Activated naive CD4-positive, alpha-beta T cell treated with anti-CD3 and anti-CD28 coated beads, Interleukin-2, amount 50 U/mL, for 24 hours (primary cell): ENCODE data around the gene SYCE3.
A peak's percentile ranks its signal among the peaks of the same experiment; 100 is the strongest.

Source experiments
- H3K27ac Mint-ChIP-seq: one replicate; pipeline ENCODE4 v1.8.0; 2021; ENCODE audit warnings: mild to moderate bottlenecking, mixed read lengths
- H3K27me3 Mint-ChIP-seq: one replicate; pipeline ENCODE4 v1.8.0; 2021; ENCODE audit warnings: mixed read lengths
- H3K36me3 Mint-ChIP-seq: one replicate; pipeline ENCODE4 v1.8.0; 2021; ENCODE audit warnings: mixed read lengths
- H3K4me1 Mint-ChIP-seq: one replicate; pipeline ENCODE4 v1.8.0; 2021; ENCODE audit warnings: mixed read lengths
- H3K4me3 Mint-ChIP-seq: one replicate; pipeline ENCODE4 v1.8.0; 2021; ENCODE audit warnings: mild to moderate bottlenecking, mixed read lengths
- H3K9me3 Mint-ChIP-seq: one replicate; pipeline ENCODE4 v1.8.0; 2021; ENCODE audit warnings: mixed read lengths

SYCE3 gene

DNA sequence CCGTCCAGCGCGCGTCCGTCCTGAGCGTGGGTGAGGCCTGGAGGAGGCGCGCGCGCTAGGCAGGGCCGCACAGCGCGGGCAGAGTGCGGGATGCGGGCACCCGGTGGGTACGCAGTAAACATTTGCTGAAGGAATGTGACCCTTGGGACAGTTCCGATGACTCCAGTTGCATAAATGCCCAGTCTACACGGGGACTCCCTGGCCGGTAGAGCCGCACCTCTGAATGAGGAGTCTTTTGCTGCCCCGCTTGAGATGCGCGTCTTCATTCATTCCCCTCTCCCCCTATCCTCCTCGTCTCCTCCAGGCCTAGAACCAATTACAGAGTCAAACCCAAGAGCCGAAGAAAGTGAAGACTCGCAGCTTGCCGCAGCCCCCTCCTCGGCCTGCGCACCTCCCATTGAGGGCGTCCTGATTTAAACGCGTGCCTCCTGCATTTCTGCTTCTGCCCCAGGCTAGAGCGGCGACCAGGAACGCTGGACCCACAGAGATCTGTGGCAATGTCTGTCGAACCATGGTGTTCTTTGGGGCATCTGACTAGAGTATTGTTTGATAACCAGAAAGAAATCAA lies 20.7 kb upstream of the SYCE3 start:
- peak overlapping the region; percentile 80 for H3K27ac Mint-ChIP-seq
- peak overlapping the region; percentile 97 for H3K4me3 Mint-ChIP-seq
- no peaks in the 10 kb centered on the region for H3K9me3 Mint-ChIP-seq
- peaks cover 14% of the 10 kb centered on the region for H3K4me1 Mint-ChIP-seq
- no peaks in the 10 kb centered on the region for H3K27me3 Mint-ChIP-seq
- no peaks in the 10 kb centered on the region for H3K36me3 Mint-ChIP-seq

DNA sequence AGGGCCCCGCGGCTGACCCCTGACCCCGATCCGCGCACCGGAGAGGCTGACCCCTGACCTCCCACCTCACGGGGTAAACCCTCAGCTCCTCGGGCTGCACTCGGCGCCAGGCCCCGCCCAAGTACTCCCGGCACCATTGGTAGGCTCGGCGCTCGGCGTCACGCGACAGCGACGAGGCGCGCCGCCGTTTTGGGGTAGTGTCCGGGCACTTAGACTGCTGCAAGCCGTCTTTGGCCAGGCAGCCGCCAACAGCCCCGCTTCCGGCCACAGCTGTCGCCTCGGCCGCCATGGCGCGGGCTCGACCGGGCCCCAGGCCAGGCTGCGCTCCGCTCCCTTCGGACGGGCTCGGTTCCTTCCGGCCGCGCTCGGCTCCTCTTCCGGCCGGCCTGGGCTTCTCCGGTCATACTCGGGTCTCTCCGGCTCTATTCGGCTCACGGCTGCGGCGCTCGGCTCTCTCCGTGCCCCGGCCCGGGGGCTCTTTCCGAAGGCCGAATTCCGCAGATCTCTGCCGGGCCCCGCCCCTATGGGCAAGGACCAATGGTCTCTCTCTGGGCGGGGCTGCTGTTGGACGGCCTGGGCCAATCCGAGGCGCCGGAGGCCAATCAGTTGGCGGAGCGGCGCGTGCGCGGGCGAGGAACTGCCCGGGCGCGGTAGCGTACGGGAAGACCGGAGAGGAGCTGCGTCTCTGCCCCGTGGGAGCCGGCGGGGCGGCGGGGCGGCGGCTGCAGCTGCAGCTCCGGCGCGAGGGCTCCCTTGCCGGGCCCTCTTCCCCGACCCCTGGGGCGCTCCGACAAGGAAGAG lies 20.0 kb upstream of the SYCE3 start, which contains the start of gene CHKB:
Gene CHKB (minus strand): TSS at position 357 of the 801 bp plus-strand sequence. CDS start 68 bp downstream, at position 289.
- H3K4me3 Mint-ChIP-seq: peak within 1 kb of the TSS; percentile 97
- H3K36me3 Mint-ChIP-seq: no peaks in the 10 kb centered on the region
- H3K27me3 Mint-ChIP-seq: no peaks in the 10 kb centered on the region
- H3K27ac Mint-ChIP-seq: peak within 1 kb of the TSS; percentile 98
- H3K4me1 Mint-ChIP-seq: peaks cover 14% of the 10 kb centered on the region
- H3K9me3 Mint-ChIP-seq: no peaks in the 10 kb centered on the region

DNA sequence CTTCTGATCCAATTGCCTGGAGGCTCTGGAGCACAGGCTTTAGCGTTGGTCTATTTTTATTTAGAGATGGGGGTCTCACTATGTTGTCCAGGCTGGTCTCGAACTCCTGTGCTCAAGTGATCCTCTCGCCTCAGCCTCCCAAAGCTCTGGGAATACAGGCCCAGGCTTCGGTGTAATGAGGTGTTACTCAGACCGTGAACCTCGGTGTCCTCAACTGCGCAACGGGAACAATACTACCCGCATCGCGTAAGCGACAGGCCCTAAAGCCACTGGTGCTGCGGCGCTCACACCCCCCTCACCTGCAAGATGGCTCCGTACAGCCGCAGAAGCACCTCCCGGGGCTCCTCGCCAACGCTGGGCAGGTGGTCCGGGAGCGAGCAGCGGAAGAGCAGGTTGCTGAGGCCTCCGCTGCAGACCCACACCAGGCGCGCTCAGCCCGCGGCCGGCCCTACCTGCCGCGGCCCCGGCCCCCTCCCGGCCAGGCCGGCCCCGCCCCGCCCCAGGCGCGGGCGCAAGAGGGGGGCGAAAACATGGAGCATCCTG lies 19.3 kb upstream of the SYCE3 start:
- H3K4me3 Mint-ChIP-seq: peak overlapping the region; percentile 97
- H3K27ac Mint-ChIP-seq: peak overlapping the region; percentile 30
- H3K27me3 Mint-ChIP-seq: no peaks in the 10 kb centered on the region
- no peaks in the 10 kb centered on the region for H3K9me3 Mint-ChIP-seq
- H3K4me1 Mint-ChIP-seq: peaks cover 21% of the 10 kb centered on the region
- H3K36me3 Mint-ChIP-seq: no peaks in the 10 kb centered on the region

DNA sequence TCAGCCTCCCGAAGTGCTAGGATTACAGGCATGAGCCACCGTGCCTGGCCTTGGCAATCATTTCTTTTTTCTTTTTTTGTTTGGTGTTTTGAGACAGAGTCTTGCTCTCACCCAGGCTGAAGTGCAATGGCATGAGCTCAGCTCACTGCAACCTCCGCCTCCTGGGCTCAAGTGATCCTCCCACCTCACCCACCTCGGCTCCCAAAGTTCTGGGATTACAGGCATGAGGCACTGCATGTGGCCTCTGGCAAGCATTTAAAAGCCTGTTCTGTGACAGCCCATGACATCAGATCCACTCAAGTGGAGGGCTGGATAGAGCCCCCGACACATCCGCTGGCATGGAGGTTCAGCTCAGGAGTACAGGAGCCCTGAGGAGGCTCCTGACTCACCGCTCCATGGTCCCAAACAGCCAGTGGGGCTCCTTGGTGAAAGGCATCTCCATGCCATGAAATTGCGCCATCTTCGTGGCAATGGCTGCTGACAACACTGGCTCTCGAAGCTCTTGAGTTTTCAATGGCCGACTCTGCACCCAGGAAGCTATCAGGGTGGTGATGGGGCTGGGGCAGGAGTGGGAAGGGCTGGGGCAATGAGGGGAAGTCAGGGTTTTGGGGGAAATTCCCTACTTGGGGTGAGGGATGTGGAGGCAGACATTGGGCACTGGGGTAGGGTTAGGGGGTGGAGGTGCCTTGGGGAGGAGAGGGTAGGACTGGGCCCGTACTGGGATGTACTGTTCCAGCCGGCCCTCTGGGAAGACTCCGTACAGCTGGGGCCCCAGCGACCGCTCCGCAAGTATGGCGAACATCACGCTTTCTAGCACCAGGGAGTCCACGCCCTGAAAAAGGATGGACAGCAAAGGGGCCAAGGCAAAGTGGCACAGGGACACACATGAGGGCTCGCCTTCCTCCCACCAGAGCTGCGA lies 18.6 kb upstream of the SYCE3 start:
- H3K9me3 Mint-ChIP-seq: no peaks in the 10 kb centered on the region
- peaks cover 23% of the 10 kb centered on the region for H3K4me1 Mint-ChIP-seq
- no peaks in the 10 kb centered on the region for H3K27me3 Mint-ChIP-seq
- H3K4me3 Mint-ChIP-seq: peak overlapping the region; percentile 84
- H3K36me3 Mint-ChIP-seq: no peaks in the 10 kb centered on the region
- H3K27ac Mint-ChIP-seq: no peak overlapping the region

DNA sequence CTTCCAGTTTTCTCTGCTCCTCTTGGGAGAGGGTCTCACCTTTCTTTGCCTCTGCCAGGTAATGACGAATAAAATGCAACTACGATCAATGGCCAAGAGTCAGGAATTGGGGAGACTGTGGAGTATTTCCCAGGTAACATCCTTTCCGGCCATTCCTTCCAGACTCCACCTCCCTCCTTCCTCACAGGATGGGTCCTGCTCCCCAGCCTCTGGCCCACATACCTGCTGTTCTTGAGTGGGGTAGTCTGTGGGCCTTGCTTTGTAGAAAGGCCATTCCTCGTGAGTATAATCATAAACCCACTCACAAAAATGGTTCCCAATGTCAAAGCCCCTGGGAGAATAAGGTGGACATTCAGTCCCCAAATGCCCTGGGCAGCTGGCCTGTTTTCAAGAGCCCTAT lies 17.0 kb upstream of the SYCE3 start:
- peaks cover 23% of the 10 kb centered on the region for H3K4me1 Mint-ChIP-seq
- no peaks in the 10 kb centered on the region for H3K9me3 Mint-ChIP-seq
- H3K4me3 Mint-ChIP-seq: no peak overlapping the region
- no peak overlapping the region for H3K27ac Mint-ChIP-seq
- no peaks in the 10 kb centered on the region for H3K27me3 Mint-ChIP-seq
- H3K36me3 Mint-ChIP-seq: no peaks in the 10 kb centered on the region

DNA sequence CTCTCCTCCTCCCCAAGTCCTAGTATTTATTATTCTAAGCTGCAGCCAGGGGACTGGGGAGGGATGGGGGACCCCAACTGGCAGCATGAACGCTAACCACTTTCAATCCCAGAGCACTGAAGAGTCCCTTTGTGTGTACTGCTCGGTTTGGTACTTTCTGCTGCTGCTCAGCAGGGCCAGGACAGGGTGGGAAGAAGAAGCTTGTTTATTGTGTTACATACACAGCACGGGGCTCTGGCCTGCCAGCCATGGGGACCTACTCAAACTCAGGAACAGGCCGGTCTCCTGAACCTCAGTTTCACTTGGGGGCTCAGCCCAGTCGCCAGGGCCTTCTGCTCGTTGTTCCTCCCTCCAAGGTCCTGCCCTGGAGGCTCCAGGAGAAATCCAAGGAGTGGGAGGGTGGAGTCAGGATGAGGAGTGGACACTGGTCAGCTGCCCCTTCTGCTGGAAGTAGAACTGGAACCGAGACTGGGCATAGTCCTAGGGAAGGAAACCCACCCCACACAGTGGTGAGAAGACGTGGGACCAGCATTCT lies 16.1 kb upstream of the SYCE3 start:
- Mint-ChIP-seq H3K36me3 (no peaks in the 10 kb centered on the region), H3K4me1 (peaks cover 22% of the 10 kb centered on the region), H3K27ac (no peak overlapping the region), H3K4me3 (no peak overlapping the region), H3K9me3 (no peaks in the 10 kb centered on the region), H3K27me3 (no peaks in the 10 kb centered on the region)

DNA sequence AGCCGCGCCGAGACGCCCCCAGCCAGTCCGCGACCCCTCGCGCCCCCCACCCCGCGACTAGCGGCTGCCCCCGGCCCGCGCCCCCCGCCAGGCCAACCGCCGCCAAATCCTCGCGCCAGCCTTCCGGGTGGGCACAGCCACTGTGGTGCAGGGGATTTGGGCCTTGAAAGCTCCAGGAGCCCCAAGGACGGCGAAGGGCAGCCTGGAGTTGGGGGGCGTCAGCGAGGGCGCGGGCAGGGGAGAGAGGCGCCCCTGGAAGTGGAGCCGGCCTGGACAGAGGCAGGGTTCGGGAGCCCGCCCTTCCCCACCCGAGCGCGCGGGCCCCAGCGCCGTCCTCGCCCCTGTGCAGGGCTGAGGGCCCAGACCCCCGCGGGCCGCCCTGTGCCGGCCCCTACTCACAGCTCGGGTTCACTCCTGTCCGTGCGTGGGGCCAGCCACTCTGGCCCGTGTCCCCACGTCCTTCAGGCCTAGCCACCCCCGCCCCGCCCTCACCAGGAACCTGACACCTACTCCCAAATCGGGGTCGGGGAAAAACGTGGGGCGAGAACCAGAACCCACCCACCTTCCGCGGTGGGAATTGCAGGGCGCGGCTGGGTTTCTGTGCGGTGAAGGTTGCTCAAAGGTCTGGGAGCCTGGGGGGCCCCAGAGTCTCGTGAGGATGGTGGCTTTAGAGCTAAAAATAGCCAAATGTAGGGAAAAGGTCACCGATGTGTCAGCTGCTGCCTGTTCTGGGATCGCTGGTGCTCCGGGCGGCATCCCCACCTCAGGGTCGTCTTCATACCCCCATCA lies 15.5 kb upstream of the SYCE3 start, which contains the start of gene CPT1B:
Gene CPT1B (minus strand): TSS at position 441 of the 789 bp plus-strand sequence. CDS start 512 bp downstream, outside the sequence.
- Mint-ChIP-seq H3K4me3 (no peak within 1 kb of the TSS), H3K27me3 (no peaks in the 10 kb centered on the region), H3K9me3 (no peaks in the 10 kb centered on the region), H3K27ac (no peak within 1 kb of the TSS), H3K36me3 (no peaks in the 10 kb centered on the region), H3K4me1 (peaks cover 16% of the 10 kb centered on the region)

DNA sequence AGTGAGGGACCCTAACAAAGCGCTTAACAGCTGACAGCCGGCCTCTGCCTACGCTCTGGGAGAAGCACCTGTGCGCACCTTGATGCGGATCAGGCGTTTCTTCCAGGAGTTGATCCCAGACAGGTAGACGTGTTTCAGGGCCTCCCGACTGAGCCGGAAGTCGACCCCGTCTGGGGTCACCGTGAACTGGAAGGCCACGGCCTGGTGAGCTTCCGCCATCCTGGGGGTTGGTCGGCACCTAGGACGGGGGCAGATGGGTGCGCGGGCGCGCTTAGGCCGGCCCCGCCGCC lies 14.9 kb upstream of the SYCE3 start:
- H3K27me3 Mint-ChIP-seq: no peaks in the 10 kb centered on the region
- no peak overlapping the region for H3K27ac Mint-ChIP-seq
- H3K4me3 Mint-ChIP-seq: no peak overlapping the region
- no peaks in the 10 kb centered on the region for H3K9me3 Mint-ChIP-seq
- H3K4me1 Mint-ChIP-seq: peaks cover 16% of the 10 kb centered on the region
- H3K36me3 Mint-ChIP-seq: no peaks in the 10 kb centered on the region

DNA sequence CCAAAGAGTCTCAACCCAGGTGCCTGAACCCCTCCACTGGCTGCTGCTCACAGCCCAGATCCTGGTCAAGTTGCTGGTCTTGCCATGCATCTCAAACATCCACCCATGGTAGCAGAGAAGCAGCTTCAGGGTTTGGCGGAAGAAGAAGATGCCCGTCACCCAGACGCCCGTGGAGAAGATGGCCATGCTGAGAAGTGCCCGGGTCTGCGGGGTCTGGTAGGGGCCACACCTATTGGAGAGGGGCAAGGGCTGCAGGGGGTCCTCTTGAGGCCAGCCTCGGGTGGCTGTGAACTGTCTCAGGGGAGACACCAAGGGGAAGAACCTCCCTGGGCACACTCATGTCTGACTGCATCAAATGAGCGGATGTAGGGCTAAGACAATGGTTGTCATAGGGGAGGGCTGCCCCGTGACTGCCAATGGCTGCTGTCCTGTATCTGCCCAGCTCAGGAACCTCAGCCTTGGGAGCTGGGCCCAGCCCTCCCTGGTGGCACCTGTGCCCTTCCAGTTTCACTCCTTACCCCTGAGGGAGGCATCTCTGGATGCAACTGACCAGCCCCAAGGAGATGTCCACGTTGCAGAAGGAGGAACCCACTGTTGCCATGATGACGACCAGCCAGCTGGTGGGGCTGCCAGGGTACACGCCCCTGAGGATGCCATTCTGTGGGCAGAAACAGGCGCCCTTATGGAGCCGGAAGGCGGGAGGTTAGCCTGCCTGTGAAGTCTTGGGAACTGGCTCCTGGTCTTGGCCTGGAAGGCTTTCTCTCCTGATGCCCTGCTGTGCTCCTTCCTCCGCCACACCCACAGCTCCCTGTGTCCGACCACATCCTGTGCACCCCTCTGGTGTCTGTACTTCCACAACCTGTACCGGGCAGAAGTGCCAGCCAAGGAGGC lies 14.3 kb upstream of the SYCE3 start:
- Mint-ChIP-seq H3K36me3 (no peaks in the 10 kb centered on the region), H3K4me3 (no peak overlapping the region), H3K27ac (no peak overlapping the region), H3K27me3 (no peaks in the 10 kb centered on the region), H3K4me1 (peaks cover 16% of the 10 kb centered on the region), H3K9me3 (no peaks in the 10 kb centered on the region)

DNA sequence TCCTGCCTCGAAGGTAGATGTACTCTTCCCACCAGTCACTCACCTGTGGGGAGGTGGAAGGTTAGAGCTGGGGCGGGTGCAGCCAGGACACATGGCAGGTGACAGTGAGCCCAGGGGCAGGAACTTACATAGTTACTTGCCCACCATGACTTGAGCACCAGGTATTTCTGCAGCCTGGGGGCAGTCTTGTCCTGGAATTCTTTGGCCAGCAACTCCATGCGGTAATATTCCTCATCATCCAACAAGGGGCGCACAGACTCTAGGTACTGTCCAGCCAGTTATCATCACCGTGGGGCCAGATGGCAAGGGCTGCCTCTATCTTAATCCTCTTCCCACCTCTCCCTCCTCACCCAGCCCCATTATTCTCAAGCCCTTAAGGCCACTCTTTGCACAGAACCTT lies 13.4 kb upstream of the SYCE3 start:
- Mint-ChIP-seq H3K27ac (no peak overlapping the region), H3K4me1 (peaks cover 16% of the 10 kb centered on the region), H3K9me3 (no peaks in the 10 kb centered on the region), H3K4me3 (no peak overlapping the region), H3K27me3 (no peaks in the 10 kb centered on the region), H3K36me3 (no peaks in the 10 kb centered on the region)

DNA sequence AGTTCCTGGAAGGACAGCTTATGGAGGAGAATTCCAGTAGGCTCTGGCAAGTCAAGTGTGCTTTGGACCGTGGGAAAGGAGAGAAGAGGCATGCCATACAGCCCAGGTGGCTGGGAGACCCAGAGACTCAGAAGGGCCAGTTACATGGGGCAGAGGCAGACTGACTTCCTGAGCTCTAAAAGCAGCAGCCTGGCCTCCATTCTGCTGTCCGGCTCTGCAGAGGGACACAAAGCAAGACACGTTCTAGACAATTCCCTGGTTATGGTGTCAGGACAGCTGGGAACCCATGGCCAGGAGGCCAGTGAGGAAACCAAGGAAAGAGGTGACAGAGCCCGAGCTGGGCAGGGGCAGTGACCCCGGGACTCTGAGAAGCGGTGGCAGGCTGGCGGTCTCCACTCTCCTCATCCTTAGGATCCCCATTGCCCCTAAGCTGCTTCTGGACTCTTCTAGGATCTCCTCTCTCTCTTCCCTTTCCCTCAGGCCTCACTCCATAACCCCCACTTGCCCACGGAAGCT lies 12.8 kb upstream of the SYCE3 start:
- Mint-ChIP-seq H3K27ac (no peak overlapping the region), H3K4me1 (peaks cover 14% of the 10 kb centered on the region), H3K4me3 (no peak overlapping the region), H3K27me3 (no peaks in the 10 kb centered on the region), H3K36me3 (no peaks in the 10 kb centered on the region), H3K9me3 (no peaks in the 10 kb centered on the region)

DNA sequence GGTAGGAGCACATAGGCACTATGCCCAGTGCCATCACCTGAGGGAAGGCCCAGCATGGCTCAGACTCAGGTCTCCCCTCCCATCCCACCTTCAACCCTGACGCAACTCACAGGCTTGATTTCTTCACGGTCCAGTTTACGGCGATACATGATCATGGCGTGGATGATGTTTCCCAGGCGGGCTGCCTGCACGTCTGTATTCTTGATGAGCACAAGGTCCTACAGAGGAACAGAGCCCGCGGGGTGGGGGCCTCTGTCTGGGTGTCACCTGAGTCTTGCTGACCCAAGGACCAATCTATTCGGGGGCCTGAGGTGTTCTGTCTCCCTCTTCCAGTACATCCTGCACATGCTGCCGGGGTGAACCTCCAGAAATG lies 11.7 kb upstream of the SYCE3 start:
- Mint-ChIP-seq H3K36me3 (peaks cover 1% of the 10 kb centered on the region), H3K4me1 (peaks cover 9% of the 10 kb centered on the region), H3K4me3 (no peak overlapping the region), H3K27ac (no peak overlapping the region), H3K27me3 (no peaks in the 10 kb centered on the region), H3K9me3 (no peaks in the 10 kb centered on the region)

DNA sequence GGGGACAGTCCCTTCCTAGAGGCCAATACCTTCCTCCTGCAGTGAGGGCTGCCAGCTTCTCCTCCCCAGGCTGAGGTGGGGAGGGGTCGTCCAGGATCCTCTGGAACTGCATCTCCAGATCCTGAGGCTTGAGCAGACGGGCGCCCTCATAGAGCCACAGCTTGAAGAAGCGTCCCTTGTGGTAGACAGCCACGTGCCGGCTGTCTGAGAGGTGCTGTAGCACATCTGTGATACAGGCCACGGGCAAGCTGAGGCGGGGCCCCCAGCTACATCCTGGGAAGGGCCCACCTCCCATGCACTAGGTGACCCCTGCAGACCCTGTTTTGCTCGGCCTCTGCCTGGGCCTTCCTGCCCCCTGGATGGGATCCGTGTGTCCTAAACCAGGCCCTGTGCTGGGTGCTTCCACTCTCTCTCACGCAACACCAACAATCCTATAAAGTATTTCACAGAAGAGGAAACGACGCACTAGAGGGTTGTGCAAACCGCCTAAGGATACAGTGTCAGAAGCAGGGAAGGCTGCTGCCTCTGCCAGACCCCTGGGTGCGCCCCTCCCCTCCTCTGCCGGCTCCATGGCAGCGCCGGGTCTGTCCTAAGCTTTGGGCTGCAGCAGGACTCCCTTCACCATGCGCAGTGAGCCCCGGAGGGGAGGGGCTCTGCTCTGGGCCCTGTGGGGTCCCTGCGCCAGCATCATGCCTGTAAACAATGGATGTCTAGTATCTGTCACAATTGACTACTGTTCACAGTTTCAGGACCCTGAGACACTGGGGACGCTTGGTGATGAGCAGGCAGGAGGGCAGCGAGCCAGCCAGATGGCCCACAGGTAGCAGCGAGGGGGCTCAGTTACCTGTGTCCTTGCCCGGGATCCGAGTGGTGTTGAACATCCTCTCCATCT lies 11.0 kb upstream of the SYCE3 start:
- Mint-ChIP-seq H3K4me3 (no peak overlapping the region), H3K27me3 (no peaks in the 10 kb centered on the region), H3K9me3 (no peaks in the 10 kb centered on the region), H3K4me1 (peaks cover 9% of the 10 kb centered on the region), H3K36me3 (peaks cover 3% of the 10 kb centered on the region), H3K27ac (no peak overlapping the region)
